Occipital lobe (tissue), 3 donors: ENCODE results near the gene ZCCHC10. TPM values are rescaled to one million over a fixed set of nuclear protein-coding genes. Genes with fewer than 3 reads are reported as not detected.
"Not testable (repeated sequence)": the region's sequence is repeated elsewhere in the genome, so short reads cannot be mapped to it uniquely, and the experiment has no call there.

ENCODE experiments used
- DNase-seq: peaks from one replicate; lab custom pipeline; 2025; lab: John Stamatoyannopoulos, UW
- small RNA-seq: library from RNA; depleted of rRNA; stranded (forward); fragments of <200 nt; gene quantifications from one replicate; pipeline ENCODE3, GENCODE V24; 2014
- total RNA-seq: library from RNA; depleted of rRNA; stranded (reverse); fragments of >200 nt; gene quantifications from one replicate; pipeline ENCODE4 v1.2.3, GENCODE V29; 2014

ZCCHC10 gene
- total RNA-seq, 1 donor from 2014 or later, result 27.6 TPM

DNA sequence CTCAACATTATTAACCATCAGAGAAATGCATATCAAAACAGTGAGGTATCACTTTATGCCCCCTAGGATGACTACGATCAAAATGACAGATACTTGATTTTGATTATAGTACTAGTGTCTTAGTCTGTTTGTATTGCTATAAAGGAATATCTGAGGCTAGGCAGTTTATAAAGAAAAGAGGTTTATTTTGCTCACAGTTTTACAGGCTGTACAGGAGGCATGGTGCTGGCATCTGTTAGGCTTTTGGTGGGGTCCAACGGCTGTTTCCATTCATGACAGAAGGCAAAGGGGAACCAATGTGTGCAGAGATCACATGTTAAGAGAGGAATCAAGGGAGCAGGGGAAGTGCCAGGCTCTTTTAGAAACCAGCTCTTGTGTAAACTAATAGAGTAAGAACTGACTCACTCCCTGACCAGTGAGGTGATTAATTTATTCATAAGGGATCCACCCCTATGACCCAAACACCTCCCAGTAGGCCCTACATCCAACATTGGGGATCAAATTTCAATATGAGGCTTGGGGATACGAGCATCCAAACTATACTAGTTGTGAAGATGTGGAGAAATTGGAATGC is 46.9 kb downstream of the ZCCHC10 start:
- no peak for DNase-seq

DNA sequence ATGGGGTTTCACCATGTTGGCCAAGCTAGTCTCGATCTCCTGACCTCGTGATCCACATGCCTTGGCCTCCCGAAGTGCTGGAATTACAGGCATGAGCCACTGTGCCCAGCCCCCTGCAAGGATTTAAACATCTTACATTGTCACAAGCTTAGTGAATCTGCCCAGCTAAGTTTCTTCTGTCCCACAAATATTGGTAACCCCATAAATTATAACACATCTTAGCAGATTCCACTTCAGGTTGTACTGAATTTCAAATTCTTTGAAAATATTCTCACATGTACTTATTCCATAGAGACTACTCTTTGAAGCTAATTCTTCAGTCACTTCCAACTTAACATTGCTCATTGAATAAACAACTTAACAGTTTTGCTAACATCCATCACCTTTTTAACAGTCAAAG is 49.5 kb downstream of the ZCCHC10 start:
- DNase-seq, result no peak

DNA sequence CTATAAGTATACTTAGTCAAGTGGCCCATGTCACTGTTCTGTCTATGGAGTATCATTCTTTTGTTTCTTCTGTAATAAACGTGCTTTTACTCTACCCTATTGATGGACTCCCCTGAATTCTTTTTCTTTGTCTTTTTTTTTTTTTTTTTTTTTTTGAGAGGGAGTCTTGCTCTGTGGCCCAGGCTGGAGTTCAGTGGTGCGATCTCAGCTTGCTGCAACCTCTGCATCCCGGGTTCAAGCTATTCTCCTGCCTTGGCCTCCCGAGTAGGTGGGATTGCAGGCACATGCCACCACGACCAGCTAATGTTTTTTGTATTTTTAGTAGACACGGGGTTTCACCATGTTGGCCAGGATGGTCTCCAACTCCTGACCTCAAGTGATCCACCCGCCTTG is 53.9 kb downstream of the ZCCHC10 start:
- DNase-seq, result not testable (repeated sequence)

DNA sequence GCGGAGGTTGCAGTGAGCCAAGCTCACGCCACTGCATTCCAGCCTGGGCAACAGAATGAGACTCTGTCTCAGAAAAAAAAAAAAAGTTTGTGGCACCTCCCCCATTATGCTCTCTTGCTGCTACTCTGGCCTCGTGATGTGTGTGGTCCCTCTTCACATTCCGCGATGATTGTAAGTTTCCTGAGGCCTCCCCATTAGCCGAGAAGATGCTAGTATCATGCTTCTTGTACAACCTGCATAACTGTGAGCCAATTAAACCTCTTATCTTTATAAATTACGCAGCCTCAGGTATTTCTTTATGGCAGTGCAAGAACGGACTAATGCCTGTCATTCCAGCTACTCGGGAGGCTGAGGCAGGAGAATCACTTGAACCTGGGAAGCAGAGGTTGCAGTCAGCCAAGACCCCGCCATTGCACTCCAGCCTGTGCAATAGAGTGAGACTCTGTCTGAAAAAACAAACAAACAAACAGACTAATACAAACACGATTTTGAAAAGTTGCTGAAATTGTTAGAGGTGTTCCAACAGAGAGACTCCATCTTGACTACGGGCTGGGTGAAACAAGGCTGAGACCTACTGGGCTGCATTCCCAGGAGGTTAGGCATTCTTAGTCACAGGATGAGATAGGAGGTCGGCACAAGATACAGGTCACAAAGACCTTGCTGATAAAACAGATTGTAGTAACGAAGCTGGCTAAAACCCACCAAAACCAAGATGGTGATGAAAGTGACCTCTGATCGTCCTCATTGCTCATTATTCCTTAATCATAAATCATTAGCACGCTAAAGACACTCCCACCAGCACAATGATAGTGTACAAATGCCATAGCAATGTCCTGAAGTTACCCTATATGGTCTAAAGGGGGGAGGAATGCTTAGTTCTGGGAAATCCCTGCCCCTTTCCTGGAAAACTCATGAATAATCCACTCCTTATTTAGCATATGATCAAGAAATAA is 54.6 kb downstream of the ZCCHC10 start:
- no peak for DNase-seq

DNA sequence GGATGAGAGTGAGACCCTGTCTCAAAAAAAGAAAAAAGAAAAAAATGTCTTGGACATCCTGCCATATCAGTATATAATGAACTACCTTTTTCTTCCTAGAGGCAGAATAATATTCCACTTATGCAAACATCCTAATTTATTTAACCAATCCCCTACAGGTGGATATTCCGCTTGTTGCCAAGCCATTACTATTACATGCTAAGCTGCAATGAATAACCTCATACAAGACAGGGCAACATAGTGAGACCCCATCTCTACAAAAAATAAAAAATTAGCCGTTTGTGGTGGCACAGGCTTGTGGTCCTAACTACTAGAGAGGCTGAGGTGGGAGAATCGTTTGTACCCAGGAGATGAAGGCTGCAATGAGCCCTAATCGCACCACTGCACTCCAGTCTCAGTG is 61.2 kb downstream of the ZCCHC10 start:
- no peak for DNase-seq

DNA sequence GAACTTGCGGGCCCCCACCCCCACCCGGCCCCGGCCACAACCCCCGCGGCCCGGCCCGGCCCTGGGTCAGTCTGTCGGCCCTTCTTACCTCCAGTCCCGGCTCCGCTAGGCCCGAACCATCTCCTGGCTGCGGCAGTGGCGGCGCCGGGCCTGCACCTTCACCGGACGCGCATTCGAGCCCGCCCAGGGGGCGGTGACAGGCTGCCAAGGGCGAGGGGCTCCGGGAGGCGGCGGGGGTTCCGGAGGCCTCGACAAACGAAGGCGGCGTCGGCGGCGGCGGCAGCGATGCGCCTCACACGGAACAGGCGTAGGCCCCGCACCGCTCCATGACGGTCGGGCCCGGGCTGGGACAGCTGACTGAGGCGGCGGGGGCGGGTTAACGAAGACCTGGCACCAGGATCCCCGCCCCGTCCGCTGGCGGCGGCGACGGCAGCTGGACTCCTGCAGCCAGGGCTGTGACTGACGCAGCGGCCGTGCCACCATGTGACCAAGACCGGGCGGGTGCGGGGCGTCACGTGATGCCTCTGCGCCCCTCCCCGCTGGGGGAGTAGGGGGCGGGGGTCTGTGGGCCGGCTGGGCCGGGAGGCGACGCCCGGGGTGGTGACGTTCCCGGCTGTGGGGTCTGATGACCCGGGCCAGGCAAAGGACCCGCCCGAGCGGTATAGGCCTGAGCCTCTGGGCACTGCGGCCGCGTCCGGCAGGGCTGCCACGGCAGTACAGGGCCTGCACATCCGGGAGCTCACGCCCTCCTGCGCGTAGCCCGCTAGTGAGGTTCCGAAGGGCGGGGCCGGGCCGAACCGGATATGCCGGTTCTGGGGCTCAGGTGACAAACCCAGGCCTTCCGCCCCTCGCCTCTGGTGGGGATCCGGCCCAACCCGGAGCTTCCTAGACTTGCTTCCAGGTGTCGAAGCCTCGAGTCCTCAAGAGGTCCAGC is 62.9 kb downstream of the ZCCHC10 start, which contains the start of gene AFF4:
TSS of gene AFF4 (minus strand) at position 464 of the 934 bp plus-strand sequence. CDS start 26,445 bp downstream, outside the sequence.
- DNase-seq, result peak; percentile 97

DNA sequence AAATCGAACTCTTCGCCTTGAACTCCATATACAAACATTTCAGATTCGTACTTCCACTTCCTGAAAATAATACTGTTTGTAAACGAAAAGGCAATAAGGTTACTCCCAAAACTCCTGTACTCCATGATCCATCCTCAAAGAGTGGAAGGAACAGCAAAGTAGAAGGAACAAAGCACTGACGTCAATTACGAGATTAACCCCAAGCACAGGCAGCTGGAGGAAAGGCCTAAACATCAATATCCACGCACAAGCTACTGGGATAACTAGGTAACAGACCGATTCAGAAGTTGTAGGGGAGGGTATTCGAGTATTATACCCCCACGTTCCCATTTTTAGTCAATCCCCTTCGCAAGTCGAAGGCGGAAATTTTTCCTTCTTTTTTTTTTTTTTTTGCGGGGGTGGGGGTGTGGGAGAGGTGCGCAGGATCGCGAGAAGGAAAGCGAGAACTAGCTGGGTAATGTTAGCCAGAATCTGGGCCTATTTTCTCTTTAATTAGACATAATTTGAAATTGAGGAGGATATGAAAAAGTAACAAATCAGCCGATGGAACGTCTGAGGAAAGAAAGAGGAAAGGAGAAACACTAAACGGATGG is 63.8 kb downstream of the ZCCHC10 start:
- no peak for DNase-seq

DNA sequence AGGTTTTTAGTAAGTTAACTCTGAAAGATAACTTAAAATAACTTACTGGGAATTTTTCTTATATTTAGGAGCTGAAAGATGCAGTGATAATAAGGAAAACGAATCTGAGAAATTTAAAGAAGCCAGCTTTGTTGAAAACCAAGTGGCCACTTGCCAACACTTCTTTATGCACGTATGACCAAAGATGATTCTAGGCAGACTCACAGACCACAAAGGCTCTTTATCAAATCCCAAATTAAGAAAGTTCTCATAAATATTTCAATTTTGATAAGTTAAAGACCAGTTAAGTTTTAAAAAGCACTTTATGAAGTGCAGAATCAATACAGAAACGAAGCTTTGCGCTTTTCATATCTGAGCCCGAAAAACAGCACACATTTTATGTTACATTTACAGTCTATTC is 64.5 kb downstream of the ZCCHC10 start:
- DNase-seq, result no peak

DNA sequence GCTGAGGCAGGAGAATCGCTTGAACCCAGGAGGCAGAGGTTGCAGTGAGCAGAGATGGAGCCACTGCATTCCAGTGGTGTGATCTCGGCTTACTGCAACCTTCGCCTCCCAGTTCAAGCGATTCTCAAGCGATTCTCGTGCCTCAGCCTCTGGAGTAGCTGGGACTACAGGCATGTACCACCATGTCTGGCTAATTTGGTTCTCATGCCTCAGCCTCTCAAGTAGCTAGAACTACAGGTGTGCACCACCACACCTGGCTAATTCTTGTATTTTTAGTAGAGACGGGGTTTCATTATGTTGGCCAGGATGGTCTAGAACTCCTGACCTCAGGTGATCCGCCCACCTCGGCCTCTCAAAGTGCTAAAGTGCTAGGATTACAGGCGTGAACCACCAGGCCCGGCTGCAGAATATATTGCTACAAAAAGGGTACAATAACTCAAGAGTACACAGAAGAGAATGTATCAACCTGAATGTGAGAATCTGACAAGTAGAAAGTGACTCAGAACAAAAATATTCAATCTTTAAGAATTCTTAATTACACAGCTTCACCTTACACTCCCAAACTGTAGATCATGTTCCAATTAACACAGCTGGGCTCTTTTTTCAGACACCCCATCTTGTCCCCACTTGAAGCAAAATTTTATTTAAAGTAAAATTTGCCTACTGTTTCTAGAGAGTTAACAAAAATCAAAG is 65.1 kb downstream of the ZCCHC10 start:
- not testable (repeated sequence) for DNase-seq

DNA sequence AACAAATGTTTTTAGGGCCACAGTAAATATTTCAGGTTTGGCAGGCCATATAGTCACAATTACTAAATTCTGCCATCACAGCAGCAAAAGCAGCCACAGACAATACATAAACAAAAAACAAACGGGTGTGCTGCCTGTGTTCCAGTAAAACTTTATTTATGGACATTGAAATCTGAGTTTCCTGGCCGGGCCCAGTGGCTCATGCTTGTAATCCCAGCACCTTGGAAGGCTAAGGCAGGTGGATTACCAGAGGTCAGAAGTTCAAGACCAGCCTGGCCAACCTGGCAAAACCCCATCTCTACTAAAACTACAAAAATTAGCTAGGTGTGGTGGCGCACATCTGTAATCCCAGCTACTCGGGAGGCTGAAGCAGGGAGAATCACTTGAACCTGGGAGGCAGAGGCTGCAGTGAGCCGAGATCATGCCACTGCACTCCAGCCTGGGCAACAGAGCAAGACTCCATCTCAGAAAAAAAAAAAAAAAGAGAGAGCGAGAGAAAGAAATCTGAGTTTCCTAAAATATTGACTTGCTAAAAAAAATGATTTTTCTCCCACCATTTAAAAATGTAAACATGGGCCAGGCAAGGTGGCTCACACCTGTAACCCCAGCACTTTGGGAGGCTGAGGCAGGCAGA is 70.1 kb downstream of the ZCCHC10 start:
- not testable (repeated sequence) for DNase-seq

DNA sequence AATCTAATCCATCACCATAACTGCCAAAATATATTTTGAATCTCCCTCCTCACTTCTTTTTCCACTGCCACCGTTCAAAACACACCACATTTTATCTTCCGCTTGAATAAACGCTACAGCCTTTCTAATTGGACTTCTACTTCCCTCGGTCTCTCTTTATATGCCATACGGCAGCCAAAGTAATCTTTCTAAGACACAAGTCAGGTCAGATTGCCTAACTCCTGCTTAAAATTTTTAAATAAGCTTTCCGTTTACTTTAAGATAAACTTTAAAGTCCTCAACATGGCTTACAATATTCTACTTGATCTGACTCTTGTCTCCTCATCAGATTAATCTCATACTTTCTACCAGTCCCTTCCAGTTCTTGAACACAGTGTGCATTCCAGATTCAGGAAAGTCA is 72.6 kb downstream of the ZCCHC10 start:
- DNase-seq, result no peak

DNA sequence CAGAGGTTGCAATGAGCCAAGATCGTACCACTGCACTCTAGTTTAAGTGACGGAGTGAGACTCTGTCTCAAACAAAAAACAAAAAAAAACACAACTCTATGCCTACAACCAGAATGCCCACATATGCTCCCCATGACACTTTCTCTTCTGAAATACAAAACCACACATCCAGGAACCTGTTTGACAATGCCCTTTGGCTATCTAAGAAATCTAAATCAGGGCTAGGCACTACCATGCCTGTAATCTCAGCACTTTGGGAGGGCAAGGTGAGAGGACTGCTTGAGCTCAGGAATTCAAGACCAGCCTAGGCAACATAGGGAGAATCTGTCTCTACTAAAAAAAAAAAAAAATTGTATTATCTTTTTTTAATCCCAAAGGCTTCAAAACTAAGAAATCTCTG is 73.5 kb downstream of the ZCCHC10 start:
- no peak for DNase-seq

DNA sequence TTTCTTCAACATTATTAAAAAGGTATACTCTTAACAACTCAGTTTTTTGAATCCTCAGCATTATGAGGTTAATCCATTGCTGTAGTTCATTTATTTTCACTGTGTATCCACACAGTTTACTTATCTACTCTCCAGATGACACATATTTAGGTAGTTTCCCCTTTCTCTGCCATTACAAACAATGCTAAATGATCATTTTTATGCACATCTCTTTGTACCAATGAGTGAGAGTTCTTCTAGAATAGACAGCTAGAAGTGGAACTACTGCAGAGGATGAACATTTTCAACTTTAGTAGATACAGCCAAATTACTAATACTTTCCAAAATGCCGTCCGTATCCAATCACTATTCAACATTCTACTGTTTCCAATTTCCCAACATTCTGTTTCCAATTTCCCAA is 74.5 kb downstream of the ZCCHC10 start:
- DNase-seq, result no peak

DNA sequence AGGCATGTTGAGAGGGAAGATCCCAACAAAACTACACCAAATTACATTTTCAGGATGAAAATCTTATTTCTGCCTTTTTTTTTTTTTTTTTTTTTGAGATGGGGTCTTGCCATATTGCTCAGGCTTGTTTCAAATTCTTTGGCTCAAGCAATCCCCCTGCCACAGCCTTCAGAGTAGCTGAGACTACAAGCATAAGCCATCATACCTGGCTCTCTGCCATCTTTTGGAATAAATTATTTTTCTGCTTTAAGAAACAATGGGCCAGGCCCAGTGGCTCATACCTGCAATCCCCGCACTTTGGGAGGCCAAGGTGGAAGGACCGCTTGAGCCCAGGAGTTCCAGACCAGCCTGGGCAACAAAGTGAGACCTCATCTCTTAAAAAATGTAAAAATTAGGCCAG is 77.2 kb downstream of the ZCCHC10 start:
- no peak for DNase-seq

DNA sequence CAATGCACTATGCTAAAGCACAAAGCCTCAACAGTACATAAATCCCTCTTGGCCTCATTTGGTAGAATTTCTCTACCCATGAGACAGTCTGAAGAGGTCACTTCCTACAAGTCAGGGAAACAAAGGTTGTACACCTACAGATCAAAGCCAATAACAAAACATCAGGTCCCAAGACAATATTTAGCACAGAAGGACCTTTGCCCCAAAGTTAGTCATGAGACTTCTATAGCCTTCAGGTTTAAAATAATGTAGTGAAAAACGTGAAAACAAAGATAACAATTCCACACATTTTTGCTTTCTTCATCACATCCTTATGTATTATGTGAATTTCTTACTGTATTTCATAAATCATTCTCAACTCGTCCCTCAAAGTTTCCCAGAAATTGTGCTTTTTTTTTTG is 78.7 kb downstream of the ZCCHC10 start:
- no peak for DNase-seq

Small RNA genes lying within 50 kb of the gene (small RNA-seq; reads per million reads assigned to genes)
- gene AC113410.1 (not detected), gene AC113410.3 (not detected), gene ATP6V0E1P1 (not detected), gene RF00019 (not detected)

Other genes with a start within 250 kb of the ZCCHC10 start
- 29.5 TPM for gene SEPTIN8, start 249.3 kb downstream of the ZCCHC10 start, total RNA-seq
- 5.1 TPM for gene SOWAHA, start 213.2 kb downstream of the ZCCHC10 start, total RNA-seq
- gene SHROOM1, start 195.9 kb downstream of the ZCCHC10 start, total RNA-seq, result 0.47 TPM
- 1.9 TPM for gene GDF9, start 160.1 kb downstream of the ZCCHC10 start, total RNA-seq
- gene UQCRQ, start 159.9 kb downstream of the ZCCHC10 start, total RNA-seq, result 81.1 TPM
- 2.0 TPM for gene LEAP2, start 152.9 kb downstream of the ZCCHC10 start, total RNA-seq
- 76.6 TPM for gene AFF4, start 62.9 kb downstream of the ZCCHC10 start, total RNA-seq
- gene HSPA4, start 25.5 kb upstream of the ZCCHC10 start, total RNA-seq, result 129 TPM